CD4-positive, alpha-beta T cell treated with Interleukin-17A for 1 hour (primary cell): ENCODE results near the gene TMA7B.

ENCODE experiments used
- DNase-seq: peaks from one replicate; pipeline ENCODE4 v3.0.0-alpha.2; 2020

Gene TMA7B

GRCh38 chr22:39954584-39955055 lies 5.6 kb upstream of the TMA7B start:
- no peak for DNase-seq

GRCh38 chr22:39955675-39956074 lies 4.5 kb upstream of the TMA7B start:
- no peak for DNase-seq

- no peak for DNase-seq
Measured at GRCh38 chr22:39956932-39957664, 3.1 kb upstream of the TMA7B start.

GRCh38 chr22:39958009-39958711 lies 2.0 kb upstream of the TMA7B start:
- DNase-seq = no peak

GRCh38 chr22:39958949-39959639 lies 1.1 kb upstream of the TMA7B start:
- no peak for DNase-seq

- peak; percentile 80 for DNase-seq
Measured at GRCh38 chr22:39960791-39961746, 872 bp downstream of the TMA7B start.

- DNase-seq = no peak
Measured at GRCh38 chr22:39962071-39962470, 1.9 kb downstream of the TMA7B start.

- no peak for DNase-seq
Measured at GRCh38 chr22:39965748-39966147, 5.6 kb downstream of the TMA7B start.

GRCh38 chr22:39966470-39966869 lies 6.3 kb downstream of the TMA7B start:
- no peak for DNase-seq

- DNase-seq = no peak
Measured at GRCh38 chr22:39967103-39967829, 7.1 kb downstream of the TMA7B start.

- DNase-seq = no peak
Measured at GRCh38 chr22:39967996-39968972, 8.1 kb downstream of the TMA7B start.

- DNase-seq = no peak
Measured at GRCh38 chr22:39970742-39971141, 10.5 kb downstream of the TMA7B start.

GRCh38 chr22:39972641-39973040 lies 12.4 kb downstream of the TMA7B start:
- DNase-seq = no peak

GRCh38 chr22:39973656-39974055 lies 13.5 kb downstream of the TMA7B start:
- DNase-seq = no peak

- DNase-seq = no peak
Measured at GRCh38 chr22:39974065-39974464, 13.9 kb downstream of the TMA7B start.

- no peak for DNase-seq
Measured at GRCh38 chr22:39979048-39979447, 18.9 kb downstream of the TMA7B start.

GRCh38 chr22:39979458-39979857 lies 19.3 kb downstream of the TMA7B start:
- DNase-seq = no peak

- no peak for DNase-seq
Measured at GRCh38 chr22:39980596-39980995, 20.4 kb downstream of the TMA7B start.

GRCh38 chr22:39983346-39983745 lies 23.1 kb downstream of the TMA7B start:
- no peak for DNase-seq

GRCh38 chr22:39984006-39984405 lies 23.8 kb downstream of the TMA7B start:
- DNase-seq = no peak

GRCh38 chr22:39984746-39985145 lies 24.5 kb downstream of the TMA7B start:
- no peak for DNase-seq
